ENCODE results near the gene C8A. TPM values are rescaled to one million over a fixed set of nuclear protein-coding genes. Genes with fewer than 3 reads are reported as not detected.

C8A gene
- total and polyA plus RNA-seq, 2 of the 13 experiments (the other 11 are each of a cell fraction or from before 2014, with no cell fraction given), result 10.5 to 15.0 TPM

GRCh38 chr1:56824938-56825337 lies 29.7 kb upstream of the C8A start:
- 100% methylated on average over 1 of the region's 1 CpG for WGBS (ENCODE audit: low lambda C conversion rate)
- no peak for ATAC-seq
- no peak for DNase-seq (ENCODE audit: low spot score)
- Histone ChIP-seq H3K4me3 (replicated peaks in 1 of 3; ENCODE audit: insufficient read depth in 1 of 3, low read depth in 2 of 3, low read length in 3 of 3) (no peak overlapping the region), H3K79me2 (ENCODE audit: insufficient read depth, low read length) (no peaks in the 10 kb centered on the region), H3K4me1 (ENCODE audit: insufficient read depth, low read length) (peaks cover 33% of the 10 kb centered on the region), H3K36me3 (replicated peaks in 1 of 2; ENCODE audit: control insufficient read depth in 1 of 2, insufficient read depth in 2 of 2, low read length in 2 of 2) (no peaks in the 10 kb centered on the region), H3K27ac (ENCODE audit: extremely low read length, insufficient read depth, low read length) (no peak overlapping the region), H3K4me2 (ENCODE audit: low read depth, low read length) (no peak overlapping the region), H3K9me3 (ENCODE audit: low read length) (no peaks in the 10 kb centered on the region), H4K20me1 (ENCODE audit: insufficient read depth, low read length) (no peaks in the 10 kb centered on the region), H2AFZ (ENCODE audit: low read length) (no peak overlapping the region), H3K9ac (ENCODE audit: insufficient read depth, low read depth, low read length) (no peak overlapping the region), H3K27me3 (ENCODE audit: control insufficient read depth in 1 of 2, insufficient read depth in 2 of 2, low read length in 2 of 2) (no peaks in the 10 kb centered on the region)
- no peak for TF ChIP-seq HNF4G (IDR thresholded peaks at IDR 0.05; ENCODE audit: borderline replicate concordance, low read depth, low read length)
- no peak for TF ChIP-seq HNF4G (CRISPR knock-in tag; IDR thresholded peaks at IDR 0.05; ENCODE audit: borderline replicate concordance, low read depth)
- no peak for TF ChIP-seq PBX2 (CRISPR knock-in tag; IDR thresholded peaks at IDR 0.05)
- TF ChIP-seq ZNF549 (CRISPR knock-in tag; IDR thresholded peaks at IDR 0.05), result no peak
- no peak for TF ChIP-seq ZBTB34 (CRISPR knock-in tag; IDR thresholded peaks at IDR 0.05)
- TF ChIP-seq ISX (CRISPR knock-in tag; conservative IDR thresholded peaks at IDR 0.05), result no peak
- TF ChIP-seq ADNP (CRISPR knock-in tag; IDR thresholded peaks at IDR 0.05), result no peak
- no peak for TF ChIP-seq IRX3 (CRISPR knock-in tag; IDR thresholded peaks at IDR 0.05; ENCODE audit: borderline replicate concordance, low read depth)
- CTCF ChIA-PET (ENCODE audit: low intra/inter-chr PET ratio, low total read pairs), result no interaction called here
- FAIRE-seq, result no peak
- intact Hi-C loops (cut with micrococcal nuclease; ENCODE audit: unreplicated experiment) (loop anchor here (5.0 kb wide), 1 partner anchor 238 kb away; no protein-coding TSS in a partner anchor), in situ Hi-C loops (cut with HindIII; ENCODE audit: extremely low pct_ligation_motif_present, low pct_unique_long_range_greater_than_20kb) (loop anchor here (5.0 to 25.0 kb wide), 3 partner anchors 68 to 1212 kb away; no protein-coding TSS in a partner anchor)
- POLR2A ChIA-PET, result no interaction called here
- BruUV-seq (replicated peaks), result no TSS peak

Measured in HepG2 (cell line).